Skeletal muscle tissue (tissue), 4 donors: Measurements from ENCODE around the gene POLR3H. TPM values are rescaled to one million over a fixed set of nuclear protein-coding genes. Genes with fewer than 3 reads are reported as not detected.

Source experiments
- H3K27ac ChIP-seq: one replicate; pipeline ENCODE4 v1.7.0; 2013; ENCODE audit warnings: mild to moderate bottlenecking, low read depth, low read length, inconsistent platforms
- H3K27me3 ChIP-seq, 3 donors: one replicate each; pipeline ENCODE4 v1.7.0; 2013; ENCODE audit warnings: low read length in 3 of 3; ENCODE audit not compliant: control insufficient read depth in 3 of 3, insufficient read depth in 3 of 3
- H3K36me3 ChIP-seq, 3 donors: one replicate each; pipeline ENCODE4 v1.7.0; 2013; ENCODE audit warnings: low read length in 3 of 3; ENCODE audit not compliant: control insufficient read depth in 3 of 3, insufficient read depth in 3 of 3
- H3K4me1 ChIP-seq, 3 donors: one replicate each; pipeline ENCODE4 v1.7.0; 2013; ENCODE audit warnings: low read length in 3 of 3, mild to moderate bottlenecking in 3 of 3; ENCODE audit not compliant: control insufficient read depth in 3 of 3, insufficient read depth in 3 of 3
- H3K4me3 ChIP-seq, 3 donors: one replicate each; pipeline ENCODE4 v1.7.0; 2013; ENCODE audit warnings: low read length in 3 of 3
- H3K9ac ChIP-seq, 3 donors: one replicate each; pipeline ENCODE4 v1.7.0; 2013; ENCODE audit warnings: low read length in 3 of 3, mild to moderate bottlenecking in 3 of 3, moderate library complexity in 2 of 3, low read depth in 1 of 3
- H3K9me3 ChIP-seq, 3 donors: one replicate each; pipeline ENCODE4 v1.7.0; 2013; ENCODE audit warnings: low read length in 3 of 3; ENCODE audit not compliant: control insufficient read depth in 3 of 3
- total RNA-seq: library from RNA; depleted of rRNA; stranded (reverse); fragments of >200 nt; gene quantifications from one replicate; pipeline ENCODE4 v1.2.3, GENCODE V29; 2014
- donor health status: Osteomylitis.

The POLR3H gene
- total RNA-seq, 1 donor from 2014 or later = 12.0 TPM

DNA sequence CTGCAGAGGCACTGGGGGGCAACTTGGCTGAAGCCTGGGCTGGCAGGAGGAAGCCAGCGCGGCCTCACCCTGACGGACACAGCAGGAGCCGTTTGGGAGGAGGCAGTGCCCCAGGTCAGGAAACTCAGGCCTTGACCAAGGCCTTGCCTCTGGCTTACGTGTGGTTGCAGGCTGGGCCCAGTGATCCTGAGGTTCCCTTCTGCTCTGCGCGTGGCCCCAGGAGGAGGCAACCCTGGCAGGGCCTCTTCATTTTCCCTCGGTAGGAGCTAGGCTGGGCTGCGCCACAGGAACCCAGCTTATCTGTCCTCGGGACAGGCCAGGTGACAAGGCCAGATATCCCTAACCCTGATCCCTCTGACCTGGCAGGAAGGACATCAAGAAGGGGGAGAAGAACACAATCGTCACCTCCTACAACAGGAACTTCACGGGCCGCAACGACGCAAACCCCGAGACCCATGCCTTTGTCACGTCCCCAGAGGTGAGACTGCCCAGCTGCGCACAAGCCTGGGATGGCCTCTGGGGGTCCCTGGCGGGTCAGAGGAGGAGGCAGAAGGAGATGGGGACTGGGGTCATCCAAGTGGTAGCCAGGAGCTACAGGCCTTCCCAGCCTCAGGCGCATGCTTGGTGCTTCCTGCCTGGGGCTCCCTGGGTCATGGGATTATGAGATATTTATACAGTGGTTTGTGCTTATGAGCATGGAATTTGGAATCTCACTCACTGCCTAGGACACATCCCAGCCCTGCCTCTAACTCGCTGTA lies 20.6 kb downstream of the POLR3H start:
- Histone ChIP-seq H3K9ac (peak overlapping the region; percentile 39 to 82 (median 57)), H3K36me3 (peaks cover 64 to 78% (median 69%) of the 10 kb centered on the region in 3 donors), H3K4me1 (peaks cover 35 to 49% (median 41%) of the 10 kb centered on the region in 3 donors)

GRCh38 chr22:41522813-41523212 lies 21.5 kb downstream of the POLR3H start:
- H3K4me1 ChIP-seq = peaks cover 38 to 53% (median 46%) of the 10 kb centered on the region in 3 donors
- H3K9me3 ChIP-seq = no peaks in the 10 kb centered on the region
- H3K36me3 ChIP-seq = peaks cover 57 to 75% (median 70%) of the 10 kb centered on the region in 3 donors
- no peaks in the 10 kb centered on the region for H3K27me3 ChIP-seq
- H3K4me3 ChIP-seq = no peak overlapping the region
- H3K27ac ChIP-seq = peak overlapping the region; percentile 76
- peak overlapping the region in 2 of 3 donors; percentile 22 to 82 for H3K9ac ChIP-seq

More for the DNA sequence above, 20.6 kb downstream of the POLR3H start:
- H3K9me3 ChIP-seq = no peaks in the 10 kb centered on the region
- no peaks in the 10 kb centered on the region for H3K27me3 ChIP-seq
- peak overlapping the region in 1 of 3 donors; percentile 29 for H3K4me3 ChIP-seq
- peak overlapping the region; percentile 76 for H3K27ac ChIP-seq

DNA sequence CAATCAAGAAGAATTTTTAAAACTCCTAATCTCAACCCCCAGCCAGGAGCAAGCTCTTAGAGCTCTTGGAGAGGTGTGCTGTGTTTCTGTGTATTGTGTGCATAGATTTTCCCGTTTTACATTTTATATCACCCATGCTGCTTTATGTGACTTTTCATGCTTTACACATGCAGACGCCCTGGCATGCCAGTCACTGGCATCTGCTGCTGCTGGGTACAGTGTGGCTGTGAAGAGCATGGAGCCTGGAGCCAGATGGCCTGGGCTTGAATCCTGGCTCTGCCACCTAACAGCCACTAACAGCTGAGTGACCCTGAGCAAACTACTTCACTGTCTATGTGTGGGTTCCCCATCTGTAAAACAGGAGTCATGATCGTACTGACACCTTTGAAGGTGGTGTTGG lies 23.1 kb downstream of the POLR3H start:
- H3K9ac ChIP-seq = peak overlapping the region in 1 of 3 donors; percentile 55
- H3K4me3 ChIP-seq = no peak overlapping the region
- peaks cover 41 to 57% (median 52%) of the 10 kb centered on the region in 3 donors for H3K4me1 ChIP-seq
- H3K36me3 ChIP-seq = peaks cover 54 to 72% (median 66%) of the 10 kb centered on the region in 3 donors
- H3K27ac ChIP-seq = no peak overlapping the region
- no peaks in the 10 kb centered on the region for H3K9me3 ChIP-seq
- no peaks in the 10 kb centered on the region for H3K27me3 ChIP-seq

GRCh38 chr22:41518048-41518347 lies 26.3 kb downstream of the POLR3H start:
- Histone ChIP-seq H3K9me3 (no peaks in the 10 kb centered on the region), H3K9ac (peak overlapping the region in 1 of 3 donors; percentile 64), H3K4me1 (peaks cover 36 to 54% (median 52%) of the 10 kb centered on the region in 3 donors), H3K36me3 (peaks cover 46 to 66% (median 52%) of the 10 kb centered on the region in 3 donors), H3K27ac (peak overlapping the region; percentile 48), H3K27me3 (no peaks in the 10 kb centered on the region), H3K4me3 (peak overlapping the region in 1 of 3 donors; percentile 6)

DNA sequence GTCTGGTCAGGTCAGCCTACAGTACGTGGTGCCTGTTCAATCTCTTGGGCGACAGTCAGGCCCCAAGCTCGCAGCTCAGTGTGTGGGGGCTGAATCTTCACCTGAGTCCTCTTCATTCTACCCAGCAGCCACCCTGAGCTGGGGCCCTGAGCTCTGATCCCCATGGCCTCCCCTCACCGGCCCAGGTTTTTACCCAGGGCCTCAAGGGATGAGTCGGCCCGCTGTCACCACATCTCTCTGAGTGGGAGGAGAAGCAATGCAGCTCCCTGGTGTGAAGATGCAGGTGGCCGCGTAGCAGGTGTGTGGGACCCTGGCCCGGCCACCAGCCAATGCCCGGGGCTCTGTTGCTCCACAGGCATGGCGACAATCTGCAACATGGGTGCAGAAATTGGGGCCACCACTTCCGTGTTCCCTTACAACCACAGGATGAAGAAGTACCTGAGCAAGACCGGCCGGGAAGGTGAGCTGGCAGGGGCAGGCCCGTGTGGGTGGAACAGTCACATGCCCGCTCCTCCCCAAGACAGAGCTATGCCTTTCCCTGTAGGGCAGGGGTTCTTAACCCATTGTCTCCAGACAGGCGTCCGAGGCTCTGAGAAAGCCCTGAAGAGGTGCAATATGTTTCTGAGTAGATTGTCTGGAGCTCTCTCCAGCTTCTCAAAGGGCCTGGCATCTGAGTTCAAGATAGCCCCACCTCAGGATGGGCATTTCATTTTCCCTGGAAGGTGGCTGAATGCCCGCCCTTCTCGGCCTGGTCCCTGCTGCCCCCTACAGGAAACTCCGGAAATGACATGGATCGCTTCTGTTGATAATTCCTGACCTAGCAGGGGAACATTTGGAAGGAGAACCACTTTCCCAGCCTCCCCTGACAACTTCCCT lies 26.9 kb downstream of the POLR3H start:
- Histone ChIP-seq H3K9ac (peak overlapping the region in 2 of 3 donors; percentile 48 to 64), H3K36me3 (peaks cover 44 to 67% (median 53%) of the 10 kb centered on the region in 3 donors), H3K27me3 (no peaks in the 10 kb centered on the region), H3K4me1 (peaks cover 42 to 57% (median 55%) of the 10 kb centered on the region in 3 donors), H3K4me3 (peak overlapping the region in 1 of 3 donors; percentile 22), H3K27ac (peak overlapping the region; percentile 48), H3K9me3 (no peaks in the 10 kb centered on the region)

GRCh38 chr22:41516462-41516861 lies 27.8 kb downstream of the POLR3H start:
- no peaks in the 10 kb centered on the region for H3K9me3 ChIP-seq
- H3K27ac ChIP-seq = peak overlapping the region; percentile 76
- no peaks in the 10 kb centered on the region for H3K27me3 ChIP-seq
- peak overlapping the region; percentile 2 to 29 (median 25) for H3K9ac ChIP-seq
- no peak overlapping the region for H3K4me3 ChIP-seq
- peaks cover 51 to 66% (median 63%) of the 10 kb centered on the region in 3 donors for H3K4me1 ChIP-seq
- H3K36me3 ChIP-seq = peaks cover 48 to 73% (median 57%) of the 10 kb centered on the region in 3 donors

DNA sequence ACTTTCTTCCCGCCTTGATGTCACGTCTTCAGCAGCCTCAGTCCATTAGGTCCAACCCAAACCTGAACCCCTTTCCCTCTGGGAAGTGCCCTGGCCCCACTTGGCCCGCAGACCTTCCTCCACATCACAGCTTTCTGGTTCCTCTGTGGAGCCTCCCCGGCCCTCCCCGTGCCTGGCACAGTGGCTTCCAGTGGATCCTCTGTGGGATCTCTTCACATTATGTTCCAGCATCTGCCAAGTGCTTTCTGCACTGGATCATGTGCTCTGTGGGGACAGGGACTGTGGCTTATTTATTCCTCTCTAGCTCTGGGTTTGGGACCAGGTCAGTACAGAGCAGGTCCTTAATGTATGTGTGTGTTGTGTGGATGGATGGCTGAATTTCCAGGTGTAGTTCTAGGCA lies 30.9 kb downstream of the POLR3H start:
- peaks cover 68 to 85% (median 84%) of the 10 kb centered on the region in 3 donors for H3K4me1 ChIP-seq
- peak overlapping the region in 2 of 3 donors; percentile 49 to 50 for H3K4me3 ChIP-seq
- no peaks in the 10 kb centered on the region for H3K27me3 ChIP-seq
- no peaks in the 10 kb centered on the region for H3K9me3 ChIP-seq
- peaks cover 49 to 69% (median 60%) of the 10 kb centered on the region in 3 donors for H3K36me3 ChIP-seq
- H3K9ac ChIP-seq = peak overlapping the region; percentile 23 to 72 (median 63)
- peak overlapping the region; percentile 76 for H3K27ac ChIP-seq

- H3K36me3 ChIP-seq = peaks cover 56 to 71% (median 63%) of the 10 kb centered on the region in 3 donors
- H3K9me3 ChIP-seq = no peaks in the 10 kb centered on the region
- no peaks in the 10 kb centered on the region for H3K27me3 ChIP-seq
- peak overlapping the region; percentile 22 to 72 (median 63) for H3K9ac ChIP-seq
- H3K4me1 ChIP-seq = peaks cover 67 to 84% (median 81%) of the 10 kb centered on the region in 3 donors
- peak overlapping the region; percentile 76 for H3K27ac ChIP-seq
- H3K4me3 ChIP-seq = peak overlapping the region in 2 of 3 donors; percentile 49 to 50
Measured at GRCh38 chr22:41512421-41513194, 31.7 kb downstream of the POLR3H start.

- H3K27ac ChIP-seq = peak overlapping the region; percentile 76
- H3K4me1 ChIP-seq = peaks cover 61 to 83% (median 79%) of the 10 kb centered on the region in 3 donors
- no peaks in the 10 kb centered on the region for H3K27me3 ChIP-seq
- H3K4me3 ChIP-seq = peak overlapping the region in 2 of 3 donors; percentile 22 to 26
- H3K9me3 ChIP-seq = no peaks in the 10 kb centered on the region
- H3K36me3 ChIP-seq = peaks cover 54 to 64% (median 56%) of the 10 kb centered on the region in 3 donors
- H3K9ac ChIP-seq = peak overlapping the region in 2 of 3 donors; percentile 40 to 72
Measured at GRCh38 chr22:41511521-41511968, 32.7 kb downstream of the POLR3H start.
